GM21825 (cell line): ENCODE results near the gene GPR89B.
"Not testable (repeated sequence)": the region's sequence is repeated elsewhere in the genome, so short reads cannot be mapped to it uniquely, and the experiment has no call there.

ENCODE experiments used
- ATAC-seq: cut with Tn5 transposase; IDR thresholded peaks from one replicate; pipeline ENCODE4 v1.9.1; 2021; ENCODE audit warnings: mild to moderate bottlenecking, moderate library complexity; ENCODE audit not compliant: unreplicated experiment

Gene GPR89B

GRCh38 chr1:148027004-148027403, 98.8 kb downstream of the GPR89B start:
- ATAC-seq, result not testable (repeated sequence)

GRCh38 chr1:148032247-148032646, 104.0 kb downstream of the GPR89B start:
- ATAC-seq, result not testable (repeated sequence)

GRCh38 chr1:148032690-148033089, 104.5 kb downstream of the GPR89B start:
- not testable (repeated sequence) for ATAC-seq

GRCh38 chr1:148033147-148033546, 104.9 kb downstream of the GPR89B start:
- not testable (repeated sequence) for ATAC-seq

DNA sequence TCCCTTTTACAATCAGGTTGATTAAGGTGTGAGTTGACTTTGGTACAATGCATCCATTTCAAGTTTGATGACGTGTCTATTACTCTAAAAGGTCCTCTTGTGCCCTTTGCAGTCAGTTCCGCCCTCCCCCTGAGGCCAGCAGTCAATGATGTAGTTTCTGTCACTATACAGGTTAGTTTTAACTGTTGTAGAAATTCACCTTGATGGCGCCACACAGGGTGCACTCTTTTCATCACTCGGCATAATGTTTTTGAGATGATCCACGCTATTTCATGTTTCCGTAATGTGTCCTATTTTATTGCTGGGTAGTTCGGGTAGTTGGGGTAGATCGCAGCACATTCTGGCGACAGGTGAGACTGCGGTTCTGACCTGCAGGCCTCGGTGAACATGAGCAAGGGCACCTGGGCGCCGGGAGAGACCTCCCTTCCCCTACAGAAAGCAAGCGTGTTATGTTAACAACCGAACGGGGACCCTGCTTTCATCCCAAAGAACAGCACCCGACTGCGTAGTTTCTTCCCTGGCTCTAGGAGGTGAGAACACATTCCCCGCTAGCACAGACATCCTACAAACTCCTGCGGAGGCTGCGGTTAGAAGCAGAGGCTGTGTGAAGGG, 109.7 kb downstream of the GPR89B start:
- ATAC-seq, result peak; percentile 9

- peak; percentile 79 for ATAC-seq
These were observed 110.5 kb downstream of the GPR89B start for GRCh38 chr1:148038462-148039333.
